Kidney epithelial cell (primary cell): ENCODE data around the gene IL19. TPM values are rescaled to one million over a fixed set of nuclear protein-coding genes. Genes with fewer than 3 reads are reported as not detected.

Source experiments
- DNase-seq: peaks from one replicate; pipeline ENCODE4 v3.0.0-alpha.2; 2010; ENCODE audit warnings: low read depth
- H3K27me3 ChIP-seq: 2 replicates; pipeline ENCODE4 v1.6.0; 2011; ENCODE audit warnings: low read length; ENCODE audit not compliant: control insufficient read depth, insufficient read depth
- H3K36me3 ChIP-seq: 2 replicates; pipeline ENCODE4 v1.5.1; 2011; ENCODE audit warnings: low read length; ENCODE audit not compliant: control insufficient read depth, insufficient read depth
- H3K4me3 ChIP-seq: 2 replicates; pipeline ENCODE4 v1.5.1; 2011; ENCODE audit warnings: low read depth, mild to moderate bottlenecking, control low read depth, low read length
- CTCF ChIP-seq: IDR thresholded peaks from 2 replicates; pipeline ENCODE4 v1.5.1; 2011; ENCODE audit warnings: mild to moderate bottlenecking, moderate library complexity, low read length, control low read depth, inconsistent platforms; ENCODE audit not compliant: insufficient read depth, poor library complexity, severe bottlenecking
- total RNA-seq: library from RNA; depleted of rRNA; stranded (reverse); fragments of >200 nt; gene quantifications from 2 replicates; pipeline ENCODE4 v1.2.3, GENCODE V29; 2015

IL19 gene
- total RNA-seq, 1 donor from 2014 or later = not detected

- Histone ChIP-seq H3K36me3 (no peaks in the 10 kb centered on the region), H3K27me3 (no peaks in the 10 kb centered on the region), H3K4me3 (no peak overlapping the region)
- DNase-seq = no peak
- TF ChIP-seq CTCF = peak; percentile 55
Measured at GRCh38 chr1:206738370-206739366, 31.9 kb upstream of the IL19 start.

- Histone ChIP-seq H3K36me3 (no peaks in the 10 kb centered on the region), H3K27me3 (no peaks in the 10 kb centered on the region), H3K4me3 (no peak overlapping the region)
- no peak for TF ChIP-seq CTCF
- DNase-seq = no peak
Measured at GRCh38 chr1:206739411-206740076, 31.0 kb upstream of the IL19 start.

GRCh38 chr1:206741142-206741701 lies 29.4 kb upstream of the IL19 start:
- Histone ChIP-seq H3K36me3 (no peaks in the 10 kb centered on the region), H3K27me3 (no peaks in the 10 kb centered on the region), H3K4me3 (no peak overlapping the region)
- no peak for DNase-seq
- TF ChIP-seq CTCF = no peak

GRCh38 chr1:206742719-206743383 lies 27.7 kb upstream of the IL19 start:
- no peaks in the 10 kb centered on the region for H3K27me3 ChIP-seq
- H3K36me3 ChIP-seq = no peaks in the 10 kb centered on the region
- DNase-seq = no peak
- no peak overlapping the region for H3K4me3 ChIP-seq
- no peak for TF ChIP-seq CTCF

GRCh38 chr1:206744683-206745082 lies 25.9 kb upstream of the IL19 start:
- DNase-seq = no peak
- Histone ChIP-seq H3K4me3 (no peak overlapping the region), H3K36me3 (no peaks in the 10 kb centered on the region), H3K27me3 (no peaks in the 10 kb centered on the region)
- no peak for TF ChIP-seq CTCF
